ENCODE measurements around the gene BTF3. TPM values are rescaled to one million over a fixed set of nuclear protein-coding genes. Genes with fewer than 3 reads are reported as not detected.
A peak's percentile ranks its signal among the peaks of the same experiment; 100 is the strongest.

BTF3 gene
- total and polyA plus RNA-seq, 2 of the 8 experiments (the other 6 are each of a cell fraction or from before 2014, with no cell fraction given), result 396 to 754 TPM

GRCh38 chr5:73486119-73486899, 11.9 kb upstream of the BTF3 start (continued):
- no peak for TF ChIP-seq CTCF (IDR thresholded peaks at IDR 0.05; ENCODE audit: control extremely low read depth in 1 of 3, insufficient read depth in 1 of 3, low read depth in 1 of 3, low read length in 3 of 3)
- peak; percentile 74; the same call in 1 of the 2 replicates for TF ChIP-seq TCF12 (IDR thresholded peaks at IDR 0.05; ENCODE audit: low read depth, low read length)
- no peak for TF ChIP-seq RFX5 (IDR thresholded peaks at IDR 0.05; ENCODE audit: borderline replicate concordance, low read depth, low read length)
- no peak for TF ChIP-seq RXRA (IDR thresholded peaks at IDR 0.05; ENCODE audit: insufficient read depth, low read depth, low read length)
- peak; percentile 19 to 47 for TF ChIP-seq POLR2A (IDR thresholded peaks at IDR 0.05; ENCODE audit: control extremely low read depth in 1 of 2, low read depth in 2 of 2, low read length in 2 of 2)
